Activated B cell treated with CpG ODN at 0.5 μM for 24 hours (primary cell): Measurements from ENCODE around the gene PCDH9. TPM values are rescaled to one million over a fixed set of nuclear protein-coding genes. Genes with fewer than 3 reads are reported as not detected.
"Not testable (repeated sequence)": the region's sequence is repeated elsewhere in the genome, so short reads cannot be mapped to it uniquely, and the experiment has no call there.

Experiments used
- ATAC-seq: fragments of 200-7000 bp; cut with Tn5 transposase; one replicate; pipeline ENCODE4 v1.10.0; 2021; ENCODE audit warnings: low read depth, mild to moderate bottlenecking, moderate library complexity
- CTCF ChIA-PET: fragments of 350-600 bp; sonication (Branson Sonifier 250); formaldehyde crosslinking; loops from one replicate; lab custom pipeline; 2021; ENCODE audit warnings: antibody characterized with exemption; lab: Charles Lee
- POLR2A ChIA-PET: fragments of 350-600 bp; sonication (Branson Sonifier 250); formaldehyde crosslinking; loops from one replicate; lab custom pipeline; 2021; ENCODE audit warnings: antibody characterized with exemption; lab: Charles Lee
- DNase-seq: peaks from one replicate; pipeline ENCODE4 v3.0.0; 2022
- H3K27ac Mint-ChIP-seq: one replicate; pipeline ENCODE4 v1.8.0; 2020; ENCODE audit warnings: mixed read lengths
- H3K27me3 Mint-ChIP-seq: one replicate; pipeline ENCODE4 v1.8.0; 2021; ENCODE audit warnings: mixed read lengths
- H3K36me3 Mint-ChIP-seq: one replicate; pipeline ENCODE4 v1.8.0; 2021; ENCODE audit warnings: low read depth, mixed read lengths
- H3K4me1 Mint-ChIP-seq: one replicate; pipeline ENCODE4 v1.8.0; 2021; ENCODE audit warnings: mixed read lengths
- H3K4me3 Mint-ChIP-seq: one replicate; pipeline ENCODE4 v1.8.0; 2020; ENCODE audit warnings: mild to moderate bottlenecking, mixed read lengths
- H3K9me3 Mint-ChIP-seq: one replicate; pipeline ENCODE4 v1.8.0; 2020; ENCODE audit warnings: mixed read lengths
- CTCF ChIP-seq: fragments of 200-600 bp; IDR thresholded peaks from one replicate; pipeline ENCODE4 v1.8.0; 2022; ENCODE audit warnings: antibody characterized with exemption, mild to moderate bottlenecking
- intact Hi-C: fragments of 100-400 bp; cut with micrococcal nuclease; formaldehyde crosslinking; loops from one replicate; pipeline ENCODE4 v1.15.1; 2024
- total RNA-seq: library from RNA; stranded (reverse); gene quantifications from 2 replicates; pipeline ENCODE4 v1.2.3, GENCODE V29; 2022

PCDH9 gene
- total RNA-seq, 1 donor from 2014 or later: 6.4 TPM

- CTCF ChIA-PET: no interaction called here
- H3K4me3 Mint-ChIP-seq: no peak overlapping the region
- POLR2A ChIA-PET: no interaction called here
- H3K4me1 Mint-ChIP-seq: peaks cover 39% of the 10 kb centered on the region
- H3K27ac Mint-ChIP-seq: no peak overlapping the region
- H3K27me3 Mint-ChIP-seq: no peaks in the 10 kb centered on the region
- DNase-seq: no peak
- intact Hi-C loops: loop anchor here (5.0 kb wide), 2 partner anchors 109 to 334 kb away; no protein-coding TSS in a partner anchor
- H3K36me3 Mint-ChIP-seq: no peaks in the 10 kb centered on the region
- no peak for TF ChIP-seq CTCF
- no peak for ATAC-seq
- no peaks in the 10 kb centered on the region for H3K9me3 Mint-ChIP-seq
Measured at GRCh38 chr13:66888698-66889097, 341.4 kb downstream of the PCDH9 start.

GRCh38 chr13:66887088-66887487 is 343.0 kb downstream of the PCDH9 start:
- no peak for TF ChIP-seq CTCF
- H3K4me1 Mint-ChIP-seq: peaks cover 41% of the 10 kb centered on the region
- no peaks in the 10 kb centered on the region for H3K27me3 Mint-ChIP-seq
- intact Hi-C loops: loop anchor here (2.0 to 5.0 kb wide), 3 partner anchors 92 to 335 kb away; no protein-coding TSS in a partner anchor
- H3K36me3 Mint-ChIP-seq: no peaks in the 10 kb centered on the region
- H3K27ac Mint-ChIP-seq: peak overlapping the region; percentile 31
- DNase-seq (no peak), ATAC-seq (peak; percentile 84)
- ChIA-PET CTCF (interaction anchor here (1.1 kb wide), 1 partner anchor 107 kb away, joined by 3 read pairs; no protein-coding TSS in a partner anchor), POLR2A (interaction anchor here (0.7 kb wide), 1 partner anchor 19 kb away, joined by 4 read pairs; no protein-coding TSS in a partner anchor)
- H3K9me3 Mint-ChIP-seq: no peaks in the 10 kb centered on the region
- peak overlapping the region; percentile 56 for H3K4me3 Mint-ChIP-seq

- Mint-ChIP-seq H3K36me3 (no peaks in the 10 kb centered on the region), H3K4me1 (peaks cover 41% of the 10 kb centered on the region), H3K9me3 (peaks cover under 1% of the 10 kb centered on the region), H3K27me3 (no peaks in the 10 kb centered on the region), H3K27ac (peak overlapping the region; percentile 22), H3K4me3 (no peak overlapping the region)
- ATAC-seq (no peak), DNase-seq (no peak)
- intact Hi-C loops: loop anchor here (2.0 to 5.0 kb wide), 3 partner anchors 91 to 336 kb away; no protein-coding TSS in a partner anchor
- TF ChIP-seq CTCF: no peak
- CTCF ChIA-PET: no interaction called here
- POLR2A ChIA-PET: no interaction called here
Measured at GRCh38 chr13:66886264-66886663, 343.9 kb downstream of the PCDH9 start.

GRCh38 chr13:66881170-66881569 is 349.0 kb downstream of the PCDH9 start:
- DNase-seq, H3K9me3 Mint-ChIP-seq, intact Hi-C loops, ATAC-seq, POLR2A ChIA-PET, H3K4me3 Mint-ChIP-seq, CTCF ChIA-PET, H3K27me3 Mint-ChIP-seq, H3K27ac Mint-ChIP-seq, H3K36me3 Mint-ChIP-seq: not testable (repeated sequence)
- H3K4me1 Mint-ChIP-seq: peaks cover 30% of the 10 kb centered on the region

- peaks cover 3% of the 10 kb centered on the region for H3K9me3 Mint-ChIP-seq
- POLR2A ChIA-PET: no interaction called here
- H3K27ac Mint-ChIP-seq: no peak overlapping the region
- intact Hi-C loops: no loop called here
- H3K4me1 Mint-ChIP-seq: peaks cover 24% of the 10 kb centered on the region
- no peak for TF ChIP-seq CTCF
- no peak overlapping the region for H3K4me3 Mint-ChIP-seq
- DNase-seq (no peak), ATAC-seq (no peak)
- CTCF ChIA-PET: no interaction called here
- H3K36me3 Mint-ChIP-seq: no peaks in the 10 kb centered on the region
- H3K27me3 Mint-ChIP-seq: no peaks in the 10 kb centered on the region
Measured at GRCh38 chr13:66879988-66880387, 350.1 kb downstream of the PCDH9 start.

- DNase-seq: no peak
- intact Hi-C loops: no loop called here
- H3K4me1 Mint-ChIP-seq: peaks cover 20% of the 10 kb centered on the region
- no peak overlapping the region for H3K4me3 Mint-ChIP-seq
- H3K27me3 Mint-ChIP-seq: no peaks in the 10 kb centered on the region
- H3K9me3 Mint-ChIP-seq: peaks cover 3% of the 10 kb centered on the region
- no peak for ATAC-seq
- CTCF ChIA-PET: no interaction called here
- POLR2A ChIA-PET: no interaction called here
- H3K36me3 Mint-ChIP-seq: no peaks in the 10 kb centered on the region
- no peak overlapping the region for H3K27ac Mint-ChIP-seq
- no peak for TF ChIP-seq CTCF
Measured at GRCh38 chr13:66875264-66875663, 354.9 kb downstream of the PCDH9 start.
